Fibroblast of upper back skin (primary cell): Measurements from ENCODE around the gene ZNF654.
"Not testable (repeated sequence)": the region's sequence is repeated elsewhere in the genome, so short reads cannot be mapped to it uniquely, and the experiment has no call there.

Experiments
- DNase-seq: peaks from one replicate; pipeline ENCODE4 v3.0.0-alpha.2; 2013

ZNF654 gene

GRCh38 chr3:88075072-88075471 is 16.0 kb downstream of the ZNF654 start:
- no peak for DNase-seq

- DNase-seq: no peak
Observed at GRCh38 chr3:88075497-88075896, 16.4 kb downstream of the ZNF654 start.

GRCh38 chr3:88076712-88077111 is 17.7 kb downstream of the ZNF654 start:
- DNase-seq: no peak

GRCh38 chr3:88078932-88079331 is 19.9 kb downstream of the ZNF654 start:
- DNase-seq: no peak

GRCh38 chr3:88082854-88083253 is 23.8 kb downstream of the ZNF654 start:
- DNase-seq: no peak

GRCh38 chr3:88084097-88084501 is 25.0 kb downstream of the ZNF654 start:
- no peak for DNase-seq

- no peak for DNase-seq
Observed at GRCh38 chr3:88090681-88091080, 31.6 kb downstream of the ZNF654 start.

- DNase-seq: no peak
Observed at GRCh38 chr3:88092270-88092669, 33.2 kb downstream of the ZNF654 start.

GRCh38 chr3:88093266-88093665 is 34.2 kb downstream of the ZNF654 start:
- no peak for DNase-seq

- no peak for DNase-seq
Observed at GRCh38 chr3:88101142-88101541, 42.1 kb downstream of the ZNF654 start.

GRCh38 chr3:88105325-88105724 is 46.3 kb downstream of the ZNF654 start:
- DNase-seq: peak; percentile 50

- no peak for DNase-seq
Observed at GRCh38 chr3:88112289-88112688, 53.2 kb downstream of the ZNF654 start.

GRCh38 chr3:88113311-88114162 is 54.5 kb downstream of the ZNF654 start:
- peak; percentile 70 for DNase-seq

GRCh38 chr3:88114878-88115549 is 56.0 kb downstream of the ZNF654 start:
- DNase-seq: no peak

GRCh38 chr3:88117683-88118082 is 58.6 kb downstream of the ZNF654 start:
- no peak for DNase-seq

GRCh38 chr3:88118603-88119002 is 59.5 kb downstream of the ZNF654 start:
- DNase-seq: not testable (repeated sequence)

GRCh38 chr3:88123526-88123925 is 64.5 kb downstream of the ZNF654 start:
- DNase-seq: no peak

- DNase-seq: peak; percentile 19
Observed at GRCh38 chr3:88131695-88132094, 72.6 kb downstream of the ZNF654 start.

GRCh38 chr3:88132894-88133293 is 73.8 kb downstream of the ZNF654 start:
- DNase-seq: peak; percentile 16

- no peak for DNase-seq
Observed at GRCh38 chr3:88133711-88134263, 74.7 kb downstream of the ZNF654 start.

- peak; percentile 74 for DNase-seq
Observed at GRCh38 chr3:88137836-88138235, 78.8 kb downstream of the ZNF654 start.

- peak; percentile 93 for DNase-seq
Observed at GRCh38 chr3:88141458-88142083, 82.5 kb downstream of the ZNF654 start.

- peak; percentile 40 for DNase-seq
Observed at GRCh38 chr3:88142094-88142624, 83.1 kb downstream of the ZNF654 start.
